Stimulated activated CD8-positive, alpha-beta memory T cell treated with anti-CD3 and anti-CD28 coated beads, Interleukin-12 subunit alpha, Interleukin-12 subunit beta, amount 100 ng/mL, for 1 hour (primary cell): ENCODE data around the gene SYT14.

Experiments used
- DNase-seq: peaks from one replicate; pipeline ENCODE4 v3.0.0-alpha.2; 2020; ENCODE audit warnings: low read depth

The SYT14 gene

DNA sequence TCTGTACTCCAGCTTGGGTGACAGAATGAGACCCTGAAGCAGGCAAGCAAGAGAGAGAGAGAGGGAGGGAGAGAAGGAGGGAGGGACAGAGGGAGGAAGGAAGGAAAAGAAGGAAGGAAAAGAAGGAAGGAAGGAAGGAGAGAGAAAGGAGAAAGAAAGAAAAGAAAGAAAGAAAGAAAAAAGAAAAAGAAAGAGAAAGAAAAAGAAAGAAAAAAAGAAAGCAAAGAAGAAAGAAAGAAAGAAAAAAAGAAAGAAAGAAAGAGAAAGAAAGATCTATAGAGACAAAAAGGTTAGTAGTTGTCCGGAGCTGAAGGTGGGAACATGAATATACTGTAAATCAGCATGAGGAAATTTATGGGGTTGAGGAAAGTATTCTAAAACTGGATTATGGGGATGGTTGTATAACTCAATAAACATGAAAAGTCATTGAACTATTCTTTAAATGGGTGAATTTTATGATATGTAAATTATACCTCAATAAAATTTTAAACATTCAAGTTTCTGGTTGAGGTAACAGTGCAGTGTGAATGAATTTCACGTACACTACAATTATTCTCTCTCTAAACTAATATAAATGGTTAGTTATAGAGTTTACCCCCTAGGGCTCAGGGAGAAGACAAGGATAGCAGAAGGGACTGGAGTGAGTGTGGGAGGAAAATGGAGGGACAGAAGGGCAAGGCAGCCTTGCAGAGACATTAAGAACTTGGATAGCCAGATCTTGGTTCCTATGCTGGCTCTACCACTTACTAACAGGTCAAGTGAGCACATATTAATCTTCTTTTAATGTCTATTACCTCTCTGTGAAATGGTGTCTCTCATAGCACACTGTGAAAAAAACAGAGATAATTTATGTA lies 269.8 kb downstream of the SYT14 start:
- no peak for DNase-seq

DNA sequence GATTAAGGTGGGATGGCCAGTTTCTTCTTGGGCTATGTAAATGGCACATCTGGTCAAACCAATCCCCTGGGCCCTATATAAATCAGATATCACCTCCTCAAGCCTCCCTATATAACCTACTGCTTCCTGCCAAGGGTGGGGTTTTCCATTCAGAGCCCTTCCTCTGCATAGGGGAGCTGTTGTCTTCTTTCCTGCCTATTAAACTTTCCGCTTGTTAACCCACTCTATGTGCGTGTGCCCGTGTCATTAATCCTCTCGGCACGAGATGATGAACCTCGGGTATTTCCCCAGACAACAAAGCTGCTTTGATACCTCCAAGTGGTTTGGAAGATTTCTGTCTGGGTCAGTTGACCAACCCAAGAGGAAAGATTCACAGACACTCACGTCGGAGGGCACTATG lies 275.3 kb downstream of the SYT14 start:
- DNase-seq: no peak

DNA sequence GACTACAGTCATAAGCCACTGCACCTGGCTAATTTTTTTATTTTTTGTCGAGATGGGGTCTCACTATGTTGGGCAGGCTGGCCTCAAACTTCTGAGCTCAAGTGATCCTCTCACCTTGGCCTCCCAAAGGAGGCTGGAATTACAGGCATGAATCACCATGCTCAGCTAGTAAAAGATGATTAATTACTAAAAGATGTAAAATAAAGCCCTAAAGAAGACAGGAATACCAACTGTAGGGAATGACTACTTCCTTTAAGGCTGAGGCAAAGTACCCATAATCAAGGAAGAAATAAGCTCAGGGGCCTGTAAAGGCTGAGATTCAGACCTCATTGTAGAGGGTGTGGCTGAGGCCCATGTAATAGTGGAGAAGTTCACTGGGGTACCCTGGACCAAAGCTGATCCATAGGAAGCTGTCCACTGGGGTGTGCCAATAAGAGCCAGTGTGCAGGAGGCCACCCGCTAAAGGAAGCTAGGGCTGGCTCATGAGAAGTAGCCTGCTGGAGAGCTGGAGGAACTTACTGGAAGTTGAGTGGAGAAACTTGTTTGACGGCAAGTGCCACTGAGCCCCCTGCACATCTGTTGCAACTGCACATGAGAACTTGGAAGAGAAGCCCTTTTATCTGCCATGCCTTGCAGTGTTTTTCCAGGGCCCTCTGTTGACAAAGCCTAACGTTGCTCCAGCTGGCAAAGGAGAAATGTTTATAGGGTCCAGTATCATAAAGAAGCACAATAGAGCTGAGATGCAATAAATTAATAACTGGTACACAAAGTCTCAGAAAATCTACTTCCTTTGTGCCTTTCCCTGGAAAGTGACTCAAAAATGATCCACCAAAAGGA lies 276.8 kb downstream of the SYT14 start:
- no peak for DNase-seq

DNA sequence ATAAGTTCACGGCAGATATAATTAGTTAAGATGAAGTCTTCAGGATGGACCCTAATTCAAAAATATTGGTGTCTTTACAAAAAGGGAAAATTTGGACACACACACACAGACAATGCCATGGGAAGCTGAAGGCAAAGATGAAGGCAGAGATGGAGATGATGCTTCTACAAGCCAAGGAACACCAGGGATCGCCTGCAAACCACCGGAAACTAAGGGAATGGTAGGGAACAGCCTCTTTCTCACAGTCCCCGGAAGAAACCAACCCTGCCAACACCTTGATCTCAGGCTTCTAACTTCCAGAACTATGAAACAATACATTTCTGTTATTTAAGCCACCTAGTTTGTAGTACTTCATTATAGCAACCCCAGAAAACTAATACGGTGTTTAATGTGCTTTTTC lies 279.5 kb downstream of the SYT14 start:
- no peak for DNase-seq

DNA sequence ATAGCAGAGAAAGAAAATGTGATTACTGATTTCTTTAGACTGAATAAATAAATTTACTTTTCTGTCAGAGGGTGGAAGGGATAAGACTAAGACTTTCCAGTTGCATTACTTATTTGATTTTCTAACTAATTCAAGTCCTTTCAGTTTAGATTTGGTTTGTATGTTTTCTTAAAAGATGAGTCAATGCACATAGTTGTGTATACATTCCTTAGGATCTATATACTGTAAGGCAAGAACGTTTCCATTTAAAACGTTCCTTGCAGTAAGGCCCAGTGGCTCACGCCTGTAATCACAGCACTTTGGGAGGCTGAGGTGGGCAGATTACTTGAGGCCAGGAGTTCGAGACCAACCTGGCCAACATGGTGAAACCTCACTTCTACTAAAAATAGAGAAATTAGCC lies 280.0 kb downstream of the SYT14 start:
- DNase-seq: no peak
